HCT116 (cell line): ENCODE results near the gene PTGR2. TPM values are rescaled to one million over a fixed set of nuclear protein-coding genes. Genes with fewer than 3 reads are reported as not detected.
"Not testable (repeated sequence)": the region's sequence is repeated elsewhere in the genome, so short reads cannot be mapped to it uniquely, and the experiment has no call there.

Experiments
- ATAC-seq: fragments of 200-7000 bp; cut with Tn5 transposase; 2 replicates; pipeline ENCODE4 v1.9.1; 2020; ENCODE audit warnings: mild to moderate bottlenecking, moderate library complexity
- BruUV-seq: library from RNA; stranded (reverse); fragments of 400-500 nt; replicated peaks from 2 replicates; lab custom pipeline; 2021; lab: Mats Ljungman, UMichigan
- CTCF ChIA-PET: fragments of 300-600 bp; sonication (Branson Sonifier 250); formaldehyde crosslinking; loops from one replicate; lab custom pipeline; 2021; ENCODE audit warnings: antibody characterized with exemption; lab: Charles Lee
- POLR2A ChIA-PET: fragments of 300-600, 350-600 bp; sonication (Branson Sonifier 250); formaldehyde crosslinking; loops from one replicate; lab custom pipeline; 2021; ENCODE audit warnings: antibody characterized with exemption; lab: Charles Lee
- RAD21 ChIA-PET, 2 experiments: fragments of 300-600 bp; sonication (Branson Sonifier 250); formaldehyde crosslinking; loops; one replicate each; lab custom pipeline; 2023; ENCODE audit warnings: low total read pairs in 2 of 2; ENCODE audit not compliant: uncharacterized antibody in 2 of 2, unreplicated experiment in 2 of 2, low non-redundant PET in 1 of 2; lab: Charles Lee
- DNase-seq: peaks from one replicate; pipeline ENCODE4 v3.0.0-alpha.2; 2010; ENCODE audit warnings: low read depth, low spot score
- H2AFZ ChIP-seq: fragments of 200-600 bp; shearing (Covaris generic), sonication (generic); 2 replicates; pipeline ENCODE4 v1.6.1; 2017; ENCODE audit warnings: low read depth, mixed run types, mixed read lengths, antibody characterized with exemption, low read length; ENCODE audit not compliant: poor library complexity, severe bottlenecking
- H3K27ac ChIP-seq: 2 replicates; pipeline ENCODE4 v1.5.1; 2012; ENCODE audit warnings: low read depth, low read length
- H3K27me3 ChIP-seq: fragments of 200-600 bp; sonication (generic); 2 replicates; pipeline ENCODE4 v1.6.1; 2016; ENCODE audit warnings: mixed run types, low read length, mixed read lengths; ENCODE audit not compliant: insufficient read depth
- H3K36me3 ChIP-seq, 2 experiments: fragments of 200-500 bp in 1 of 2; fragments of 200-600 bp in 1 of 2; sonication (Bioruptor generic) in 1 of 2; sonication (generic) in 1 of 2; 2 replicates each; pipeline versions ENCODE4 v1.5.1 to v1.6.1; 2014 to 2016; ENCODE audit warnings: low read length in 2 of 2, inconsistent platforms in 1 of 2, mixed read lengths in 1 of 2, mixed run types in 1 of 2; ENCODE audit not compliant: insufficient read depth in 2 of 2, control insufficient read depth in 1 of 2
- H3K4me1 ChIP-seq, 2 experiments: fragments of 200-600 bp in 1 of 2; sonication (generic) in 1 of 2; 2 replicates each; pipeline versions ENCODE4 v1.5.1 to v1.6.1; 2012 to 2017; ENCODE audit warnings: low read length in 2 of 2, inconsistent platforms in 1 of 2, mild to moderate bottlenecking in 1 of 2, mixed read lengths in 1 of 2, mixed run types in 1 of 2, moderate library complexity in 1 of 2; ENCODE audit not compliant: insufficient read depth in 2 of 2, control insufficient read depth in 1 of 2
- H3K4me2 ChIP-seq: fragments of 200-600 bp; sonication (generic); 2 replicates; pipeline ENCODE4 v1.6.1; 2017; ENCODE audit warnings: mixed run types, low read length, mixed read lengths
- H3K4me3 ChIP-seq, 2 experiments: fragments of 200-600 bp in 1 of 2; sonication (generic) in 1 of 2; replicated peaks in 1 of 2; 2 replicates each; pipeline ENCODE4 v1.5.1; 2011 to 2016; ENCODE audit warnings: low read length in 2 of 2, control low read depth in 1 of 2, low read depth in 1 of 2, mild to moderate bottlenecking in 1 of 2, mixed read lengths in 1 of 2, mixed run types in 1 of 2
- H3K79me2 ChIP-seq: fragments of 200-600 bp; sonication (generic); 2 replicates; pipeline ENCODE4 v1.6.1; 2017; ENCODE audit warnings: mild to moderate bottlenecking, mixed run types, low read length, moderate library complexity, mixed read lengths; ENCODE audit not compliant: insufficient read depth
- H3K9ac ChIP-seq: fragments of 200-600 bp; sonication (generic); 2 replicates; pipeline ENCODE4 v1.6.1; 2016; ENCODE audit warnings: low read length, mixed read lengths
- H3K9me2 ChIP-seq: fragments of 200-600 bp; sonication (generic), shearing (Covaris generic); 2 replicates; pipeline ENCODE4 v1.6.1; 2017; ENCODE audit warnings: mixed run types, mild to moderate bottlenecking, moderate library complexity; ENCODE audit not compliant: insufficient read depth
- H3K9me3 ChIP-seq, 2 experiments: fragments of 200-500 bp in 1 of 2; fragments of 200-600 bp in 1 of 2; sonication (Bioruptor generic) in 1 of 2; sonication (generic) in 1 of 2; 2 replicates each; pipeline ENCODE4 v1.6.1; 2014 to 2017; ENCODE audit warnings: low read length in 2 of 2, mixed read lengths in 2 of 2, inconsistent platforms in 1 of 2, low read depth in 1 of 2, mild to moderate bottlenecking in 1 of 2, mixed run types in 1 of 2, moderate library complexity in 1 of 2; ENCODE audit not compliant: control insufficient read depth in 1 of 2, insufficient read depth in 1 of 2
- H4K20me1 ChIP-seq: fragments of 200-600 bp; sonication (generic), shearing (Covaris generic); 2 replicates; pipeline ENCODE4 v1.6.1; 2017; ENCODE audit warnings: mixed run types, mild to moderate bottlenecking, moderate library complexity; ENCODE audit not compliant: insufficient read depth
- ATF3 ChIP-seq: IDR thresholded peaks from 2 replicates; pipeline ENCODE4 v1.6.1; 2012
- CEBPB ChIP-seq: IDR thresholded peaks from 2 replicates; pipeline ENCODE4 v1.6.1; 2012; ENCODE audit warnings: low read depth
- CTCF ChIP-seq, 3 experiments: fragments of 200-600 bp in 1 of 3; sonication (generic) in 1 of 3; IDR thresholded peaks in 2 of 3; conservative IDR thresholded peaks in 1 of 3; 2 replicates each; pipeline ENCODE4 v1.5.1; 2012 to 2017; ENCODE audit warnings: low read depth in 2 of 3, low read length in 2 of 3, antibody characterized with exemption in 1 of 3, borderline replicate concordance in 1 of 3, control low read depth in 1 of 3, mild to moderate bottlenecking in 1 of 3, mixed read lengths in 1 of 3, mixed run types in 1 of 3, moderate library complexity in 1 of 3; ENCODE audit not compliant: insufficient read depth in 1 of 3
- EZH2 ChIP-seq: fragments of 200-600 bp; sonication (generic); IDR thresholded peaks from 2 replicates; pipeline ENCODE4 v1.6.1; 2017; ENCODE audit warnings: antibody characterized with exemption, mixed run types
- EZH2phosphoT487 ChIP-seq: fragments of 200-600 bp; IDR thresholded peaks from 2 replicates; pipeline ENCODE4 v1.6.1; 2018; ENCODE audit warnings: antibody characterized with exemption, borderline replicate concordance
- MAX ChIP-seq: IDR thresholded peaks from 2 replicates; pipeline ENCODE4 v1.6.1; 2012
- POLR2A ChIP-seq: IDR thresholded peaks from 2 replicates; pipeline ENCODE4 v1.7.0; 2011; ENCODE audit warnings: borderline replicate concordance; ENCODE audit not compliant: insufficient read depth, insufficient read length; ENCODE audit errors: extremely low read depth
- RAD21 ChIP-seq: IDR thresholded peaks from 2 replicates; pipeline ENCODE4 v1.6.1; 2012; ENCODE audit warnings: low read depth, mild to moderate bottlenecking
- SRF ChIP-seq: IDR thresholded peaks from 2 replicates; pipeline ENCODE4 v1.6.1; 2012; ENCODE audit warnings: low read depth
- TCF7L2 ChIP-seq: IDR thresholded peaks from 2 replicates; pipeline ENCODE4 v1.7.0; 2011; ENCODE audit warnings: borderline replicate concordance, inconsistent platforms; ENCODE audit not compliant: insufficient read depth, insufficient read length; ENCODE audit errors: extremely low read depth
- YY1 ChIP-seq: IDR thresholded peaks from 2 replicates; pipeline ENCODE4 v1.6.1; 2011; ENCODE audit warnings: low read length, low read depth, moderate library complexity, mild to moderate bottlenecking; ENCODE audit not compliant: insufficient replicate concordance; ENCODE audit errors: extremely low read depth
- ZNF274 ChIP-seq: fragments of 200-500 bp; sonication (Bioruptor generic); IDR thresholded peaks from 2 replicates; pipeline ENCODE4 v1.6.1; 2014; ENCODE audit warnings: mild to moderate bottlenecking, low read depth, low read length, inconsistent platforms
- intact Hi-C: fragments of 100-400 bp; cut with micrococcal nuclease; formaldehyde crosslinking; loops from 2 replicates; pipeline ENCODE4 v1.10.0; 2022
- total RNA-seq: library from RNA; stranded (reverse); gene quantifications from one replicate; pipeline ENCODE4 v1.2.1, GENCODE V29; 2021; ENCODE audit not compliant: unreplicated experiment

Gene PTGR2
- total RNA-seq, 1 experiment from 2014 or later: 22.1 TPM

- ATAC-seq, H3K9me3 ChIP-seq, H4K20me1 ChIP-seq, DNase-seq, H3K9me2 ChIP-seq, intact Hi-C loops, H3K79me2 ChIP-seq, H3K36me3 ChIP-seq, H3K27me3 ChIP-seq, POLR2A ChIA-PET: not testable (repeated sequence)
- ChIA-PET RAD21 (interaction anchor here in 1 of 2 experiments (1.1 kb wide), 1 partner anchor 98 kb away, joined by 3 read pairs; no protein-coding TSS in a partner anchor), CTCF (interaction anchor here (1.1 to 6.5 kb wide), 2 partner anchors 9 to 98 kb away, joined by 8 to 59 read pairs; no protein-coding TSS in a partner anchor)
- H2AFZ ChIP-seq: peak overlapping the region; percentile 45
- TF ChIP-seq RAD21: peak; percentile 34; the same call in 1 of the 2 replicates
- peak in 2 of 3 experiments; percentile 35 to 45; a peak in 2 of 6 replicates for TF ChIP-seq CTCF (IDR thresholded peaks at IDR 0.05 in 2 of 3, conservative IDR thresholded peaks at IDR 0.05 in 1 of 3; ENCODE audit: borderline replicate concordance in 1 of 3, insufficient read depth in 1 of 3, low read depth in 2 of 3, low read length in 2 of 3)
- TF ChIP-seq, all 23 proteins: peak for 2; not testable (repeated sequence) for 21
- not testable (repeated sequence) for H3K4me2 ChIP-seq, BruUV-seq, H3K9ac ChIP-seq, H3K4me3 ChIP-seq, H3K27ac ChIP-seq
- H3K4me1 ChIP-seq: peaks cover 0 to 10% of the 10 kb centered on the region in 2 experiments; a peak in 2 of 4 replicates
These were observed 24.4 kb upstream of the PTGR2 start for GRCh38 chr14:73827190-73827589.

GRCh38 chr14:73829071-73829470 is 22.6 kb upstream of the PTGR2 start:
- Histone ChIP-seq H3K36me3 (no peaks in the 10 kb centered on the region), H3K4me1 (peaks cover 0 to 10% of the 10 kb centered on the region in 2 experiments; a peak in 2 of 4 replicates), H3K4me3 (no peak overlapping the region), H3K27ac (no peak overlapping the region), H3K4me2 (no peak overlapping the region), H2AFZ (no peak overlapping the region), H3K9ac (no peak overlapping the region), H3K9me2 (no peaks in the 10 kb centered on the region), H3K79me2 (no peaks in the 10 kb centered on the region), H3K27me3 (no peaks in the 10 kb centered on the region), H3K9me3 (no peaks in the 10 kb centered on the region), H4K20me1 (no peaks in the 10 kb centered on the region)
- ATAC-seq: no peak
- intact Hi-C loops: no loop called here
- BruUV-seq: no TSS peak
- POLR2A ChIA-PET: no interaction called here
- CTCF ChIA-PET: no interaction called here
- no peak for DNase-seq
- RAD21 ChIA-PET: no interaction called here
- TF ChIP-seq ZNF274 (no peak), TCF7L2 (no peak), CEBPB (no peak), POLR2A (no peak), SRF (no peak), ATF3 (no peak), EZH2 (no peak), MAX (no peak), EZH2phosphoT487 (no peak), CTCF (IDR thresholded peaks at IDR 0.05 in 2 of 3, conservative IDR thresholded peaks at IDR 0.05 in 1 of 3; ENCODE audit: borderline replicate concordance in 1 of 3, insufficient read depth in 1 of 3, low read depth in 2 of 3, low read length in 2 of 3) (no peak), YY1 (no peak)
